GM19193 (cell line): ENCODE results near the gene PIGX.

Experiments used
- POLR2A ChIP-seq: IDR thresholded peaks from 4 replicates; pipeline ENCODE4 v1.6.1; 2011; ENCODE audit not compliant: insufficient read depth, insufficient read length; ENCODE audit errors: extremely low read depth

Gene PIGX

DNA sequence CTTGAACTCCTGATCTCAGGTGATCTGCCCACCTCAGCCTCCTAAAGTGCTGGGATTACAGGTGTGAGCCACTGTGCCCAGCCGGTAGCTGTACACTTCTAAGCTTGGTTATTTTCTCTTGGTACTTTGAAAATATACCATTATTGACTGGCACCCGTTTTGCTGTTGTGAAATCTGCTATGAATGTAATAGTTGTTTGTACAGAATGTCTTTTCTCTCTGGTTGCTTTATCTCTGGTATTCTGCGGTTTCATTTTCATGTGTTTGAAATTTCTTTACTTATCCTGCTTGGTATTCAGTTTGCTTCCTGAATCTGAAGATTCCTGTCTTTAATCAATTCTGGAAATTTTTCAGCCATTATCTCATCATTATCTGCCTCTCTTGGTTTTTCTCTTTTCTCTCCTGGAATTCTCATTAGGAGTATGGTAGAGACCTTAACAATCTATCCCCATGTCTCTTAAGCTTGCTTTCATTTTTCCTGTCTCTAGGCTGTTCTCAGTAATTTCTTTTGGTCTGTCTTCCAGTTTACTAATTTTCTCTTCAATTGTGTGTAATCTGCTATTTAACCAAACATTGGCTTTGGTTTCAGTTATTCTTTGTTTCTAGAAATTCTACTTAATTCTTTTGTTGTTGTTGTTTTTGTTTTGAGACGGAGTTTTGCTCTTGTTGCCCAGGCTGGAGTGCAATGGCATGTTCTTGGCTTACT, 24.6 kb downstream of the PIGX start:
- no peak for TF ChIP-seq POLR2A

DNA sequence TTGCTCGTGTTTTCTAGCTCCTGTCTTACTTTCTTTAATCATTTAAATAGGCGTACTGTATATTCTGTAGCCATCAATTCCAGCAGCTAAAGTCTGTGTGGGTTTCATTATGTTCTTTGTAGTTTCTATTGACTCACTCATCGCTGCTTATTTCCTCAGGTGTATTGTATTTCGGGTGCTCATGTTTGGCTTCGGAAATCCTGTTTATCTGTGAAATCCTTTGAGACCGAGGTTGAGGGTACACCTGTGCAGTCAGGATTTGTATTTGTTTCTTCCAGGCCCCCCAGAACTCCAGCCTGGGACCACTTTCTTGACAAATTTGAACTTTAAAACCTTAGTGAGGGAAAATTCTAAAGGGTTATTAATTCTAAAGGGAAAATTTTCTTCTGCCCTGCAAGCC, 25.5 kb downstream of the PIGX start:
- no peak for TF ChIP-seq POLR2A

DNA sequence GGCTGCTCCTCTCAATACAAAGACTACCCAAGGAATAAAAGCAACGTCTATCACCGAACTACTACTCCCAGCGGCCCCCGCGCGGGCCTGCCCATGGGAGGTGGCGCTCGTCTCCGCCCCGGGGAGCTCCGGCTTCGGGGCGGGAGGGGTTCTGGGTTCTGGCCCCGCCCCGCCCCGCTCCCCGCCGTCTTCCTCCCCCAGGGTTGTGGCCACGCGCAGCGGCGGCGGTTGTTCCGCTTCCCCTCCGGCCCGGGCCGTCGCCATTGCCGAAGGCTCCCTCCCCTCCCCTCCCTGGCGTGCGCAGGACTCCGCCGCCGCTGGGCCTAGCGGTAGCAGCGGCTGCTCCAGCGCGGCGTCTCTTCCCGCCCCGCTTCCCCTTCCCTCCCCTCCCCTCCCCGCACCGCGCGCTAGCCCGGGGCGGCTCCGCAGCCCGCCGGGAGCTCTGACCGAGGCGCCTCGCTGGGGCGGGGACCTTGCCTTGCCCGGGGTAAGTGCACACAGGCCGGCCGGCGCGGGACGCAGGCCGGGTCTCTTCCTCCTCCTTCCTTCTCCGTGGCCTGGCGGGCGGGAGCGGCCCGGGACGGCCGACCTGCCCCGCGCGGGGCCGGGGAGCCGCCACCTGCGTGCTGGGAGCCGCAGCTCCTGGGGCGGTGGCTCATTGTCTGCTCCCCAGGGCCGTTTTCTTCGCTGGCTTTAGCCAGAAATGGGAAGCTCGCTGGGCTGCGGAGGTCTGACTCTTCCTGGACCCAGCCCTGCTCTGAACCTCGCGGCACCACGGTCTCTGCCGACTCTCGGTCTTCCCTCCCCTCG, 27.7 kb downstream of the PIGX start, which contains the start of gene PAK2:
Gene PAK2, plus strand, starts transcription at position 187 of the 810 bp plus-strand sequence. CDS start 42,790 bp downstream, outside the sequence.
- TF ChIP-seq POLR2A = peak; percentile 77

DNA sequence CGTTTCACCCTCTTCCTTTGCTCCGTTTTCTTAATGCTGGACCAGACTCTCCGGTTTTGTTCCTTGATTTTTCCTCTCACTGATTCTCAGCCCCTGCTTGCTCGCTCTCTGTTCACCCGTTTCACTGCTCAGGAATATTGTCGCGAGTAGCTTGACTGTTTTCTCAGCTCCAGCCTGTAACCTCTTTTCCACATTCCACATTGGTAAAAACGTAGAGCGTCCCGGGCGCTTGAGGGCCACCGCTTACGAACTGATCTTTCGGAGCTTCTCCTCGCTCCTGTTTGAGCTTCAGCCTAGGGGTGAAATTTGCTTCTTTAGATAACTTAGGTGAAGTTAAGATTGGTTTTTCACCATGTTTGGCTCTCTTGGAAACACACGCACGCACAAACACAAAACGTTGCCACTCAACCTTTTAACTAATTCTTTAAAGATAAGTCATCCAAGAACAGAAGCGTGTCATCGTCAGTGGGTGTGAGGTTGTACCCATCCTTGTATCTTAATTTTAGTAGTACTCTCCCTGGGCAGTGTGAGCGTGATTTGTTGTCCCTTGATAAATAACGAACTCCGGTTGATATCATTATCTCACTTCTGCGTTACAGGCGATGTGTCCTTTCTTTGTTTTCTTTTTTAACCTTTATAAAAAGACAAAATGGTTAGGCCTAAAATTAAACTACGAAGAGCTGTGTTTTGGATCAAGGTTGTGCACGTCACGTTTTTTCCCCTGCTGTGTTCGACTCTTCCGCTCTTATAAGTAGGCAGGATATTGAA, 28.5 kb downstream of the PIGX start:
- TF ChIP-seq POLR2A = no peak

DNA sequence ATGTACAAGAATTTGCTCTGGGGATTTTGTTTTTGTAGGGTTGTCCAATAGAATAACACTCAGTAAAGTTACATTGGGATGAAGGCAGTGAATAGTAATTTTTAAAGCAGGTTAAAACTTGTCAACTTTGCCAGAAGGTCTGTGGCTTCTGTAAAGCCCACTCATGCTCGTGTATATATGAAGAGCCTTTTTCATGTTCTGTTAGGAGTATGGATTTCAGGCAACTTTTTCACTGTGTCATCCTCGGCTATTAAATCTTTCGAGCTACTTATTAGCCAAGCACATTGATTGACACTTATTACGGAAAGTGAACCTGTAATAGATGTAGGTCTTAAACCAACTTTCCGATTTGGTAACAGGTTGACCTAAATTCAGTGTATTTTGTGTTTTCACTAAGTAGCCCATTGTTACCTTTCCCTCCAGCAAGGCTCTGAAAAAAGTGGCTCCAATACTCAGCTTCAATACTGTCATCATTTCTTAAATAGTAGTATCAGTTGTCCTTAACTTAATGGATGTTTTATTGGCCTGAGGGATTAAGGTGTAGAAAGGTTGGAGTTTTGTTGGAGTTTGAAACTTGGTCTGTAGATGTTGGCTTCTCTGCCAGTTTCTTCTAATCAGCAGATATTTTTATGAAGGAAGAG, 29.2 kb downstream of the PIGX start:
- TF ChIP-seq POLR2A = no peak

DNA sequence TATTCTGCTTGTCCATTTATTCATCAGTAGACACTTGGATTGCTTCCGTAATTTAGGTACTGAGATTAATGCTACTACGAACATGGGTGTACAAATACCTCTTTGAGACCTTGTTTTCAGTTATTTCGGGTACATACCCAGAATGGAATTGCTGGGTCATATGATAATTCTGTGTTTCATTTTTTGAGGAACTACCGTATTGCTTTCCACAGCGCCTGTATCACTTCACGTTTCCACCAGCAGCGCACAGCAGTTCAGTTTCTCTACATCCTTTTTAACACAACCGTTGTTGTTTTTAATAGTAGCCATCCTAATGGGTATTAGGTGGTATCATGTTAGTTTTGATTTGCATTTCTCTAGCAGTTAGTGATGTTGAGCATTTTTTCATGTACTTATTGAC, 36.9 kb downstream of the PIGX start:
- no peak for TF ChIP-seq POLR2A

DNA sequence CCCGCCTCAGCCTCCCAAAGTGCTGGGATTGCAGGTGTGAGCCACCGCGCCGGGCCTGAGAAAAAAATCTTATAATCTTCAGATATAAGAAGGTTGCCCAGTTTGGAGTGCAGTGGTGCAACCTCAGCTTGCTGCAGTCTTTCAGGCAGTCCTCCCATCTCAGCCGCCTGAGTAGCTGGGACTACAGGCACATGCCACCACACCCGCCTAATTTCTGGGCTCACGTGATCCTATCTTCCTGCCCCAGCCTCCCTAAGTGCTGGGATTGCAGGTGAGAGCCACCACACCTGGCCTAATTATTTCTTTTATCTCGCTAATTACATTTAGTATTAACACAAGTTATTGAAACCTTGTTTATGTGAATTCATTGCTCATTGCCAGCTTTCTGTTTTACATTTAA, 41.0 kb downstream of the PIGX start:
- no peak for TF ChIP-seq POLR2A

DNA sequence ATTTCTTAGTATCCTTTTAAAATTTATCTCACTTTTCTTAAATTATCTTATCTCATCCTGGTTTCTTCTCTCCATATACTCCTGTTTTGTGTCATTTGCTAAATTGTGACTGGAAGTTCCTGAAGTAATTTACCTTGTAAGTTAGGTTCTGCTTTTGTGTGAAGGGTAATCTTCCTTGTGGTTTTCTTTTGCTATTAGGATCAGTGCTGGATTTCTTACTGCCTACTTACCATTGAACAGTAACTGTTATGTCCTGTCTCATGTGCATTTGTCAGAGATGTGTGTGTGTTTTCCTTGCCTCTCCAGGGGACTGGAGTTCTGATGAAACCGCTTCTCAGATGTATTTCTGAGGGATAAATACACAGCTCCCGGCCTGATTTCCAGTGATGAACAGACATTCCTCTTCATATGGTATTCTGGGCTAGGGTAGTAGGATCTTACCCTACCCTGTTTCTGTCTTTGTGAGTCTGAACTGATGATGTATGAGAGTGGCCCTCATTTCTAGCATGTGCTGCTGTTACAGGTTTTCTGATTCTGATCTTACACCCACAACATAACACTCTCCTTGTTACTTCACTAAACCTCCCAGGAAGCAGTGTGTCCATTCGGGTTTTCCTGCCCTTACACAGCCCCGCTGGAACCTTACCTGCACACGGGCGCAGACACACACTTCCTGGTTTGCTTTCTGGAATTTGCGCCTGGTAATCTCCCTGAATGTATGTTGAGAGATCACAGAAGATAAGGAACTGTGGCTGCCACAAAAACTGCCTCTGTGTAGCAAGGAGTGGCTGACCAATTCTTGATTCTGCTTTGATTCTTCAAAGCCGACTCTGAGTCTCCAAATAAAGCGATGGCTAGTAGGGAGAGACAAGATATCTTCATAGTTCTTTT, 42.2 kb downstream of the PIGX start:
- no peak for TF ChIP-seq POLR2A

DNA sequence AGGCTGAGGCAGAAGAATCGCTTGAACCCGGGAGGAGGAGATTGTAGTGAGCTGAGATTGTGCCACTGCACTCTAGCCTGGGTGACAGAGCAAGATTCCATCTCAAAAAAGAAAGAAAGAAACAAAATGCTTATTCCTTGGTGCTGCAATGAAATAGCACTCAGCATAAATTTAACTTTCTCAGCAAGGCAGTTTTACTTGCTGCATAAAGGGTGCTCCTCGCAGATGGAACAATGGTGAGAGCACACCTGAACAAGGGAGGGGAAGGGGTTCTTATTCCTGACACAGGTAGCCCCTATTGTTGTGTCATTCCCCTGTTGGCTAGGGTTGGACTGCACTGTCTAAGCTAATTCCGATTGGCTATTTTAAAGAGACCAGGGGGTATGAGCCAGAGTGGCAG, 44.6 kb downstream of the PIGX start:
- TF ChIP-seq POLR2A = no peak

DNA sequence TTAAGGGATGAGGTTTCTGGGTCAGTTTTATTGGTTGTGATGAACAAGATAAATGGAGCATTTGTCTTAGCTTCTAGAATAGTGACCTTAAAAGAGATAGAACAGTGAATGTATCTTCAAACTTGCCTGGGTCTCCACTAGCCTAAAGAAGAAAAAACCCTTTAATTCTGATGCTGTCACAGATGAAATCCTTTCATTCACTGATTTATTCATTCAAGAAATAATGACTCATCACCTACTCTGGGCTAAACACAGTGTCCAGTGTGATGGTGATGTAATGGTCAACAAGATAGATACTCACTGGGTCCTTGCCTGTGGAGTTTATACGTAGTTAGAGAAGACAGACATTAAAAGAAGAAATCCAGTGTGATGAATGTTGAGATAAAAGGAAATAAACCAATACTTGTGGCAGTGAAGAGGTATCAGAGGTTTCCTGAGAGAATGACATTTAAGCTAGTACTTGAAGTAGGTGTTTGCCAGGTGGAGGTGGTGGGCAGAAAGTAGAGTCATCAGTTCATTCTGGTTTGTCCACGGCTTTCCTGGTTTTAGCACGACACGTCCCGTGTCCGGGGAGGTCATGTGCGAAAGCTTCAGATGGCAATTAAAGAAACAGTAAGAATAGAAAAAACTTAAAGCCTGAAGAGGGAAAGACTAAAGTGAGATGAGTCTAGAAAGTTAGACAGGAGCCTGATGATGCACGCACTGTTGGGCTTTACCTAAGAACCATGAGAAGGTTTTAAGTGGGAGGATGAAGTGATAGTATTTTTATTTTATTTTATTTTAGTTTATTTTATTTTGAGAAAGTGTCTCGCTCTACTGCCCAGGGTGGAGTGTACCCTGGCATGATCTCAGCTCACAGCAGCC, 45.9 kb downstream of the PIGX start:
- no peak for TF ChIP-seq POLR2A

DNA sequence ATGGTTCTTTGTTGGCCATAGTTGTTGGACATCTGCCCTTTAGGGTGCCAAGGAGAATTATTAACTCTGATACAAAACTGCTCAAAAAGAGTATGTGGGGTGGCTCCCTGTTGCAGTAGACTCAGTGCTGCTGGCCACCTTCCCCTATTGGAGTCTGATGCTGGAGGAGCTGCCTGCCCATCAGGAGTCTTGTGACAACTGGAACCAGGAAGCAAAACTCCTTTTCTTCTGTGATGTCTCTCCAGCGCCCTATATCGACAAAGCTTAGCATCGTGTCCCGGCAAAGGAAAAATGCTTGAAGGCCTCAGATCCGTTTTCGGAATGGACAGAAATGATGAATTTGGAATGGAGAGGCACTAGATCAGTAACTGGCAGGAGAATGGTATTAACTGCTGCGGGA, 51.0 kb downstream of the PIGX start:
- TF ChIP-seq POLR2A = no peak

DNA sequence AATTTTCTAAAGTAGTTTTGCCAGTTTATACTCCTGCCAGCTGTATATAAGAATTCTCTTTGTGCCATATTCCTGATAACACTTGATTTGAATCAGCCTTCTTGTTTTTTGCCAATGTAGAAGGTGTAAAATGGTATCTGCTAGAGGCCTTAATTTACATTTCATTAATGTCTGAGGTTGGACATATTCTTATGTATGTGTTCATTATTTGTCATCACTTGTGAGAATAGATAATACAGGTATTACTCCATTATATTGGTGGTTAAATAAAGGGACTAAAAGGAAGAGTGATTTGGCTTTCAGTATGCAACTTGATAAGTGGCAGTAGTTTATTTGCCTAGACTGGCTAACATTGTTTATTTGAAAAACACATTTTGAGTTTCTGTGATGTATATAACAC, 53.3 kb downstream of the PIGX start:
- no peak for TF ChIP-seq POLR2A

DNA sequence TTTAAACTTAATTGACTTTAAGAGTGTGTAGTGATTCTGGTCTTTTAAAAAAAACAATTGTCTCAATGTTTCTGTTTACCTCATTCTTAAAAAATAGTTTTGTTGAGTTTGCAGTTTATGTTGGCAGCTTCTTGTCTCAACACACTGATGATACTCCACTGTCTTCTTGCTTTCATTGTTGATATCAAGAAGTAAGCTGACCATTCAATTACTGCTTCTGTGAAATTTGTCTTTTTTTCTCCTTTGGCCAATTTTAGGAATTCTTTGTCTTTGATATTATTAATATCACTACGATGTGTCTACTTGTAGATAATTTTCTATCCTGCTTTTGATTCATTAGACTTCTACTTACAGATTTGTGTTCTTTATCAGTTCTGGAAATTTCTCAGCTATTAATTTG, 58.9 kb downstream of the PIGX start:
- no peak for TF ChIP-seq POLR2A
